Right forelimb (tissue), 1 donor: ENCODE measurements around the gene DUSP19.

Experiments used
- DNase-seq: peaks from one replicate; pipeline ENCODE4 v3.0.0-alpha.2; 2018

Gene DUSP19

DNA sequence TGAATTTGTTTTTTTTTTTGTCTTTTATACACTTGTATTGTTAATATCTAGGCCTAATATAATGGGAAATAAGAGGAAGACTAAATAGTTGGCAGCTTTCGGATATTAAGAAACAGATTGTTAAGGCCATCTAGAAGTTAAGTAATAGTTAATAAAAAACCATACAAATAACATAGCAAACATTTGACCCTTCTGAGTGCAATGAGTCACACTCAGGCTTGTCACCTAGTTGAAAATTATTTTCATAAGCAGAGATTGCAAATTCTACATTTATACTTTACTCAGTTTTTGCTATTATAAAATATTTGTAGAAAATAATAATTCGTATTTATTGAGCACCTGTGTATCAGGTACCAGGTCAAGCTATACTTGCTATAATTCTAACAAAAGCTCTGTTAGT, 48.1 kb downstream of the DUSP19 start:
- DNase-seq = no peak

DNA sequence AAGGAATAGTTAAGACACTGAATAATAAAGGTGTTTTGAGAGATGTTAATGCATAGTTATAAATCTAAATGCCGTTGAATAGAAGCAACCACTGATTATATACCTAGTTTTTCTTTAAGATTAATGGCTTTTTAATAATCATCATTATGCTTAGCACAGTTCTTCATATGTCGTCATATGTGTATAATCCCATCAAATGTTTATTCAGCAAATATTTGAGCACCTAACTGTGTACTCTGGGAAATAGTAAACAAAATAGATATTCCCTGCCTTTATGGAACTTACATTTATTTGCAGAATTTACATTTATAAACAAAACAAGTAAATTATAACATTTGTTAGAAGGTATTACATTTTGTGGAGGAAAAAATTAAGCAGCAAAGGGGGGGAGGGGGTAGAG, 55.5 kb downstream of the DUSP19 start:
- no peak for DNase-seq

DNA sequence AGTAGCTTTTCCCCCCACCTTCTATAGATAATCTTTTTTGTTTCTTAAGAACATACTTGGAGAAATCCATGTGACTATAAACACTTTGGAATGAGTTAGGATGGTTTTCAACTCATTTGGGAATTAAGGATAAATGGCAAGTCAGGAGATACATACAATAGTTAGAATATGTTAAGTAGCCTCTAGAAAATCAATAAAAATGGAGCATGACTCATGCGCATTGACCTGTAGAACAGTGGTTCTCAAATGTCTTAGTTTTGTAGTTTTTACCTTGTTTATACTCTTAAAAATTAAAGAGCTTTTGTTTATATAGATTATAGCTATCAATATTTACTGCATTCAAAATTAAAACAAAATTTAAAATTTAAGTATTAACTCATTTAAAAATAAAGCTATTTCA, 70.4 kb downstream of the DUSP19 start:
- DNase-seq = no peak

DNA sequence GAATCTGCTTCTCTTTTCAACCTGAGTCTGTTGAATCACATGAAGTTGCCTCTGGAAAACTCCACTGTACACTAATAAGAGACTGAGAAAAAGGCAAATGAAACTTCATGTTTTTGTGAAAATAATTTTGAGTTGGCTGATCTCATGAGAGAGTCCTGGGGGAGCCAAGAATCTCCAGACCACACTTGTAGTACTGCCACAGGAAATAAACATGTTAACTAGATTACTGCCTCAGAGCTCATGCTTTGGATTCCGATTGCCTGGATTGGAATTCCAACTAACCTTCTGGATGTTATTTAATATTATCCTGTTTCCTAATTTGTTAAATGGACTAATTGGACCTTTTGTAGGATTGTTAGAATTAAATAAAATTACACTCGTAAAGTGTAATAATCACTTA, 70.9 kb downstream of the DUSP19 start:
- no peak for DNase-seq
